Activated T-helper 17 cell treated with anti-CD3 and anti-CD28 coated beads, Interleukin-2, amount 50 U/mL, for 72 hours (primary cell): ENCODE results near the gene PDZD8. TPM values are rescaled to one million over a fixed set of nuclear protein-coding genes. Genes with fewer than 3 reads are reported as not detected.

Experiments used
- ATAC-seq: fragments of 150-1000 bp; cut with Tn5 transposase; replicated peaks from 2 replicates; pipeline ENCODE4 v1.10.0; 2021; ENCODE audit warnings: mild to moderate bottlenecking, moderate library complexity
- H3K27ac Mint-ChIP-seq: one replicate; pipeline ENCODE4 v1.8.0; 2022; ENCODE audit warnings: mixed read lengths
- H3K27me3 Mint-ChIP-seq: one replicate; pipeline ENCODE4 v1.8.0; 2022; ENCODE audit warnings: mixed read lengths
- H3K36me3 Mint-ChIP-seq: one replicate; pipeline ENCODE4 v1.8.0; 2022; ENCODE audit warnings: low read depth, mild to moderate bottlenecking, mixed read lengths
- H3K4me1 Mint-ChIP-seq: one replicate; pipeline ENCODE4 v1.8.0; 2022; ENCODE audit warnings: mixed read lengths
- H3K4me3 Mint-ChIP-seq: one replicate; pipeline ENCODE4 v1.8.0; 2022; ENCODE audit warnings: mild to moderate bottlenecking, mixed read lengths
- H3K9me3 Mint-ChIP-seq: one replicate; pipeline ENCODE4 v1.8.0; 2022; ENCODE audit warnings: mixed read lengths
- total RNA-seq, 2 donors: library from RNA; stranded (reverse); gene quantifications; one replicate each; pipeline ENCODE4 v1.2.3, GENCODE V29; 2022

Gene PDZD8
- total RNA-seq, 2 donors from 2014 or later = 14.7 to 15.6 TPM

DNA sequence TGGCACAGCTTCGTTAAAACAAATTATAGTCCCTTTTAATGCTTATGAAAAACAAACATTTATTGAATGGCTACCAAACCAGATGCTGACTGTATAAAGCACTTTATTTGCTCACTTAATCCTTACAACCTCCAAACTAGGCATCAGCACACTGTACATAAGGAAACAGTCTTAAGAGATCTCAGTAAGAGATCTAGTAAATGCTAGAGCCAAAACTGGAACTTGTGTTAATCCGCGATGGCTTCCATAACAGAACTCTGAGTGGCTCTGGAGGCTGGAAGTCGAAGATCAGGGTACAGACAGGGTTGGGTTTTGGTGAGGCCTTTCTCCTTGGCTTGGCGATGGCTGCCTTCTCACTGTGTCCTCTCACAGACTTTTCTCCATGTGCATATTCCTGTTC, 27.0 kb downstream of the PDZD8 start:
- Mint-ChIP-seq H3K27ac (no peak overlapping the region), H3K36me3 (no peaks in the 10 kb centered on the region), H3K4me3 (no peak overlapping the region), H3K27me3 (no peaks in the 10 kb centered on the region), H3K4me1 (peaks cover 25% of the 10 kb centered on the region), H3K9me3 (no peaks in the 10 kb centered on the region)
- ATAC-seq = no peak

DNA sequence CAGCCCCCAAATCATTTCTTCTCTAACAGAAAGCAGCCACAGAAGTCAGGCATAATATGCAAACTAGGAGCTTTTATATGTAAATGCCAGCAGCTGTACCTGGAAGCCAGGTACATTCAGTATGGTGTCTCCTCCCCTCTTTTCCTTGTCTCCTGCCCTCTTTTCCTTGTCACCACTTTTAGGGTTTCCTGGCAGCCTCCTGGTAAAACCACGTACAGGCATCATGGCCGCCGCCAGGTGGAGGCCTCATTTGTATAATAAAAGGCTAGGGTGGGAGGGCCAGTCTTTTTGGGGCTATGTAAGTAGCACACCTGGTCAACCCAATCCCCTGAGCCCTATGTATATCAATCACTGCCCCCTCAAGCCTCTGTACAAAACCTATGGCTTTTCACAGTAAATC, 28.7 kb downstream of the PDZD8 start:
- H3K27me3 Mint-ChIP-seq = no peaks in the 10 kb centered on the region
- no peak overlapping the region for H3K4me3 Mint-ChIP-seq
- H3K36me3 Mint-ChIP-seq = no peaks in the 10 kb centered on the region
- peaks cover 29% of the 10 kb centered on the region for H3K4me1 Mint-ChIP-seq
- no peak for ATAC-seq
- no peaks in the 10 kb centered on the region for H3K9me3 Mint-ChIP-seq
- H3K27ac Mint-ChIP-seq = no peak overlapping the region

DNA sequence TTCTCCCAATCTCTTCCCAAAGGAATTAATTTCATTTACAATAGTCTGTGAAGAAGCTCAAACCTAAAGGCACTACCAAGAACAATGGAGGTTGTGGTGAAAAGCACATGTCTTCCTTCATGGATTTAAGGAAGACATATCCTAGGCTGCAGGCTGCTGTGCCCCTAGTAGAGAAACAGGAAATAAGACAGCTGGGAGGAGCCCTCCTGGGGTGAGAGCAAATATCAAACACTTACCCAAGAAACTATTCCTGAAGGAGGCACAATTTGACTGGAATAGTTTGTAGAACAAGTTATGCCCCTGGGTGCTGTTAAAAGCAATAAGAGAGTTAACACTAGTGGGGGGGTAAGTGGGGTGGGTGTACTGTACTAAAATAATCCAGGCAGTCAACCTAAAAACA, 30.1 kb downstream of the PDZD8 start:
- H3K27me3 Mint-ChIP-seq = no peaks in the 10 kb centered on the region
- ATAC-seq = no peak
- H3K4me3 Mint-ChIP-seq = no peak overlapping the region
- peaks cover 27% of the 10 kb centered on the region for H3K4me1 Mint-ChIP-seq
- no peaks in the 10 kb centered on the region for H3K9me3 Mint-ChIP-seq
- no peak overlapping the region for H3K27ac Mint-ChIP-seq
- peaks cover 5% of the 10 kb centered on the region for H3K36me3 Mint-ChIP-seq

DNA sequence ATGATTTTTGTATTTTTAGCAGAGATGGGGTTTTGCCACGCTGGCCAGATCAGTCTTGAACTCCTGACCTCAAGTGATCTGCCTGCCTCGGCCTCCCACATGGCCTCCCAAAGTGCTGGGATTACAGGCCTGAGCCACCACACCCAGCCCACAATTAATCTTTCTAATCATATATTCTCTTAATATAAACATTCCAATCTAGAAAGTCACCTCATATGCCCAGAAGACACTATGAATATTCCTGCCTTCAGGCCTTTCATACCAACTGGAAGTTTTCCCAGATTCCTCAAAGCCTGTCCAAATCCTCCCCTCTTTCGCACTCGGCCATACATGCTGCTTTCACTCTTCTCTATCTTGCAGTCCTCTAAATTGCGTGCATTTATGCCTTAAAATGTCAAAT, 32.6 kb downstream of the PDZD8 start:
- H3K36me3 Mint-ChIP-seq = peaks cover 18% of the 10 kb centered on the region
- no peaks in the 10 kb centered on the region for H3K27me3 Mint-ChIP-seq
- H3K4me3 Mint-ChIP-seq = no peak overlapping the region
- no peak for ATAC-seq
- H3K27ac Mint-ChIP-seq = no peak overlapping the region
- peaks cover 18% of the 10 kb centered on the region for H3K4me1 Mint-ChIP-seq
- H3K9me3 Mint-ChIP-seq = no peaks in the 10 kb centered on the region

DNA sequence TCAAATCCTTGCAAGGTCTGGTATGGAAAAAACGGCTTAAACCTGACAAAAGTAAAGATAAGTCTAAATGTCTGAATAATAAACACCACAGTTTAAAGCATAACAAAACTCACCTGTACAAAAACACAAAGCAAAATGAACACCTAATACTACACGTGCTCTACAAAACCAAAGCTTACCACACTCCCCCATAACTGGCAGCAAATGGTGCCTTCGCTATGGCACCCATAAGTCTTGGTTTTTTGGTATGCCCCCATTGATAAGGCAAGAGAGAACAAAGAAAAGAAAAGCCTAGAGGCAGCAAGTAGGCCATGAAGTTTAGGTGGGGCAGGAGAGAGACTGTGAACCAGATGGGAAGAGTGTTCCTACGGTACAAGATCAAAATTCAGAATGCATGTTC, 34.2 kb downstream of the PDZD8 start:
- H3K4me3 Mint-ChIP-seq = no peak overlapping the region
- H3K4me1 Mint-ChIP-seq = peaks cover 9% of the 10 kb centered on the region
- H3K27ac Mint-ChIP-seq = no peak overlapping the region
- H3K36me3 Mint-ChIP-seq = peaks cover 25% of the 10 kb centered on the region
- H3K9me3 Mint-ChIP-seq = no peaks in the 10 kb centered on the region
- H3K27me3 Mint-ChIP-seq = no peaks in the 10 kb centered on the region
- no peak for ATAC-seq

DNA sequence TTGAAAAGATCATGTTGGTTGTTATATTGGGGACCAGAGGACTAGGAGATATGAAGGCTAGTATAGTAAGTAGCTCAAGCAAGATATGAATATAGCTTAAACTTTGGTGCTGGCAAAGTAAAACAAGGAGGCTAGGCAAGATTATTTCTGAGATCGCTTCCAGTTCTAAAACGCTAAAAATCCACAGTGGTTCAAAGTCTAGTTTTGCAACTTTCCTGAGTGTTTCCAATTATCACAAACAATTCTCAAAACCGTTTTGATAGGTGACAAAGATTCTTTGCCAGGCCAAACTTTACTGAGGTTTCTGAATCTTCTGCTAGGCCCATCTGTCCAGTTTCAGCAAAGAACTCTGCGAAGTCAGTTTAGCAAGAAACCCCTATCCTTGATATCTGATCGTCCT, 35.3 kb downstream of the PDZD8 start:
- Mint-ChIP-seq H3K9me3 (peaks cover 6% of the 10 kb centered on the region), H3K4me1 (peaks cover 9% of the 10 kb centered on the region), H3K36me3 (peaks cover 36% of the 10 kb centered on the region), H3K27me3 (no peaks in the 10 kb centered on the region), H3K4me3 (no peak overlapping the region), H3K27ac (no peak overlapping the region)
- ATAC-seq = no peak

GRCh38 chr10:117339578-117339977, 35.7 kb downstream of the PDZD8 start:
- H3K9me3 Mint-ChIP-seq = peaks cover 7% of the 10 kb centered on the region
- H3K36me3 Mint-ChIP-seq = peaks cover 40% of the 10 kb centered on the region
- H3K4me3 Mint-ChIP-seq = no peak overlapping the region
- H3K27me3 Mint-ChIP-seq = no peaks in the 10 kb centered on the region
- no peak overlapping the region for H3K27ac Mint-ChIP-seq
- no peak for ATAC-seq
- peaks cover 9% of the 10 kb centered on the region for H3K4me1 Mint-ChIP-seq

DNA sequence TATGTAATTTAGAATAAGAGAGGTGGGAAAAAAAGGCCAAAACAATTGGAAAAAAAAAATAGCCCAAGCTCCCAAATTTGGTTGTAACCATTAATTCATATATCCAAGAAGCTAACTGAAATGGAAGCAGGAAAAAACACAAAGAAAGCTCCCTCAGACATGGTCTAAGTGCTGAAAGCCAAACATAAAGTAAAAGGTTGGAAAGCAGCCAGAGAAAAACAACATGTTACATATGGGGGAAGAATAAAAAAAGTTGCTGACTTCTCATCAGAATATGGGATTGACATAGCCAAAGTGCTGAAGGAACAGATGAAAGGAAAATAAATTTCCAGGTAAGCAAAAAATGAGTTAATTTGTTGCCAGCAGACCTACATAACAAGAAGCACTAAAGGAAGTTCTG, 40.3 kb downstream of the PDZD8 start:
- no peak overlapping the region for H3K27ac Mint-ChIP-seq
- H3K9me3 Mint-ChIP-seq = peaks cover 7% of the 10 kb centered on the region
- no peak for ATAC-seq
- peaks cover 49% of the 10 kb centered on the region for H3K36me3 Mint-ChIP-seq
- H3K27me3 Mint-ChIP-seq = no peaks in the 10 kb centered on the region
- H3K4me3 Mint-ChIP-seq = no peak overlapping the region
- no peaks in the 10 kb centered on the region for H3K4me1 Mint-ChIP-seq

GRCh38 chr10:117334066-117334465, 41.2 kb downstream of the PDZD8 start:
- Mint-ChIP-seq H3K36me3 (peaks cover 50% of the 10 kb centered on the region), H3K9me3 (peaks cover 7% of the 10 kb centered on the region), H3K4me3 (no peak overlapping the region), H3K27me3 (no peaks in the 10 kb centered on the region), H3K27ac (no peak overlapping the region), H3K4me1 (no peaks in the 10 kb centered on the region)
- ATAC-seq = no peak

- no peak overlapping the region for H3K4me3 Mint-ChIP-seq
- peaks cover 13% of the 10 kb centered on the region for H3K36me3 Mint-ChIP-seq
- ATAC-seq = no peak
- H3K27me3 Mint-ChIP-seq = no peaks in the 10 kb centered on the region
- no peaks in the 10 kb centered on the region for H3K9me3 Mint-ChIP-seq
- no peaks in the 10 kb centered on the region for H3K4me1 Mint-ChIP-seq
- H3K27ac Mint-ChIP-seq = no peak overlapping the region
These were observed 48.0 kb downstream of the PDZD8 start for GRCh38 chr10:117327262-117327661.

GRCh38 chr10:117324367-117324766, 50.9 kb downstream of the PDZD8 start:
- Mint-ChIP-seq H3K4me3 (no peak overlapping the region), H3K9me3 (no peaks in the 10 kb centered on the region), H3K36me3 (peaks cover 9% of the 10 kb centered on the region), H3K27ac (no peak overlapping the region), H3K4me1 (no peaks in the 10 kb centered on the region), H3K27me3 (no peaks in the 10 kb centered on the region)
- no peak for ATAC-seq

- H3K27me3 Mint-ChIP-seq = no peaks in the 10 kb centered on the region
These were observed 53.0 kb downstream of the PDZD8 start for GRCh38 chr10:117322260-117322659.

DNA sequence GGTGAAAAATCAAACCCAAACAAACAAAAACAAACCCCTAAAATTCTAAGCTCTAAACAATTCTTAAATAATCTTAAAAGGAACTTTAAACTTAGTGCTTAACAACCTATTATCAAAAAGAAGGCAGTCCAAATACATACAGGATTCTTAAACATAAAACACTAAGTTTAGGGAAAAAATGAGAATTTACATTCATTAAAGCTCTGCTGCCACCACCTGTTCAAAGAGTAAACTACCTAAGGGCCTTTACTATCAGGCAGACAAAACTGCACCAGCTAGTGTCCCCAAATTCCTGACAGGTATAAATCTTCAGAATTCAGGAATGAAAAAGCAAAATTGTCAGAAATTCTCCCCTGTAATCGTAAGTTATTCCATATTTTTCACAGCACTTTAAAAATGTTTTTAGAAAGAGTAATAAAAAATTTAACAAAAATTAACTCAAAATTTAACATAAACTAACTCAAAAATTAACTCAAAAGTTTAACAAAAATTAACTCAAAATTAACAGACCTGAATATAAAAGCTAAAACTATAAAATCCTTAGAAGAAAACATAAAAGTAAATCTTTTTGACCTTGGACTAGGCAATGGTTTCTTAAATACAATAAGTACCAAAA, 55.1 kb downstream of the PDZD8 start:
- Mint-ChIP-seq H3K27me3 (no peaks in the 10 kb centered on the region), H3K27ac (no peak overlapping the region), H3K36me3 (peaks cover 25% of the 10 kb centered on the region), H3K9me3 (no peaks in the 10 kb centered on the region), H3K4me1 (no peaks in the 10 kb centered on the region), H3K4me3 (no peak overlapping the region)
- ATAC-seq = no peak

More at GRCh38 chr10:117322260-117322659, 53.0 kb downstream of the PDZD8 start:
- Mint-ChIP-seq H3K4me1 (no peaks in the 10 kb centered on the region), H3K4me3 (no peak overlapping the region), H3K36me3 (peaks cover 18% of the 10 kb centered on the region), H3K27ac (no peak overlapping the region), H3K9me3 (no peaks in the 10 kb centered on the region)
- ATAC-seq = no peak

DNA sequence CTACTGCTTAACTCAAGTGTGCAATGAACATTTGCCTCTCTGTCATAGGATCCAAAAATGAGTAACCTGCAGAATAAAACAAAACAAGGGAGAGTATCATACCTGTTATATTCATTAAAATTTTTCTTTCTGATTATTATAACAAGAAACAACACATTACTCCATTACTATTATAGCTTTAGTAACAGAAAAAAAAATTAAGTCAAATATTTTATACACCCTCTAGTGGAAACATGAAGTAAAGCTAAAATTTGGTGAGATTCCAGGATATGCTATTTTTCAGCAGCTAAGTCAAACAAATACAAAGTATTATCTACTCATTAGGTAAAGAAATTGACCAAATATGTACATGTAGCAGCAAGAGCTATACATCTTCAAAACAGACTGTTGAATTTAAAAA, 56.3 kb downstream of the PDZD8 start:
- no peak for ATAC-seq

DNA sequence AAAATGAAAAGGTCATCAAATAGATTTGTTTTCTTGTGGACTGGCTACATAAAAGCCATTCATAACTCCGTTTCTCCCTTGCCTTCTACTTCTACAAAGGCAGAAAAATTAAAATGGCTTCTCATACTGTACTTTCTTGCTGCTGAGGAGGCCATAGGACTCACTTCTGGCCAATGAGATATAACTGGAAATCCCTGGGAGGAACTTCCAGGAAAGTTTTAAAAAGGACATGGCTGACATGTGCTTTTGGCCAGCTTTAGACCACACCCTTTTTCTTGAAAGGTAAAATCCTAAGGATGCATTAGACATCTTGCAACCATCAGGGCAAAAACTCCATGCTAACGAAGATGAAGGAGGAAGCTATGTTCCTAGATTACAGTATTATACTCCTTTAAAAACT, 58.5 kb downstream of the PDZD8 start:
- ATAC-seq = no peak
- H3K27me3 Mint-ChIP-seq = no peaks in the 10 kb centered on the region
- H3K4me3 Mint-ChIP-seq = no peak overlapping the region
- no peak overlapping the region for H3K27ac Mint-ChIP-seq
- H3K9me3 Mint-ChIP-seq = no peaks in the 10 kb centered on the region
- peaks cover 2% of the 10 kb centered on the region for H3K4me1 Mint-ChIP-seq
- peaks cover 56% of the 10 kb centered on the region for H3K36me3 Mint-ChIP-seq

More for the DNA sequence above, 56.3 kb downstream of the PDZD8 start:
- H3K4me1 Mint-ChIP-seq = no peaks in the 10 kb centered on the region
- no peak overlapping the region for H3K4me3 Mint-ChIP-seq
- H3K36me3 Mint-ChIP-seq = peaks cover 34% of the 10 kb centered on the region
- H3K27me3 Mint-ChIP-seq = no peaks in the 10 kb centered on the region
- no peak overlapping the region for H3K27ac Mint-ChIP-seq
- no peaks in the 10 kb centered on the region for H3K9me3 Mint-ChIP-seq

- H3K9me3 Mint-ChIP-seq = no peaks in the 10 kb centered on the region
- no peak for ATAC-seq
- peaks cover 8% of the 10 kb centered on the region for H3K4me1 Mint-ChIP-seq
- peaks cover 70% of the 10 kb centered on the region for H3K36me3 Mint-ChIP-seq
- no peaks in the 10 kb centered on the region for H3K27me3 Mint-ChIP-seq
- no peak overlapping the region for H3K27ac Mint-ChIP-seq
- no peak overlapping the region for H3K4me3 Mint-ChIP-seq
These were observed 61.6 kb downstream of the PDZD8 start for GRCh38 chr10:117313641-117314040.
